SKM-1 (cell line): ENCODE measurements around the gene EXD3.
"Not testable (repeated sequence)": the region's sequence is repeated elsewhere in the genome, so short reads cannot be mapped to it uniquely, and the experiment has no call there.

Experiments used
- DNase-seq: peaks from one replicate; lab custom pipeline; 2025; ENCODE audit not compliant: unreplicated experiment; lab: John Stamatoyannopoulos, UW

The EXD3 gene

DNA sequence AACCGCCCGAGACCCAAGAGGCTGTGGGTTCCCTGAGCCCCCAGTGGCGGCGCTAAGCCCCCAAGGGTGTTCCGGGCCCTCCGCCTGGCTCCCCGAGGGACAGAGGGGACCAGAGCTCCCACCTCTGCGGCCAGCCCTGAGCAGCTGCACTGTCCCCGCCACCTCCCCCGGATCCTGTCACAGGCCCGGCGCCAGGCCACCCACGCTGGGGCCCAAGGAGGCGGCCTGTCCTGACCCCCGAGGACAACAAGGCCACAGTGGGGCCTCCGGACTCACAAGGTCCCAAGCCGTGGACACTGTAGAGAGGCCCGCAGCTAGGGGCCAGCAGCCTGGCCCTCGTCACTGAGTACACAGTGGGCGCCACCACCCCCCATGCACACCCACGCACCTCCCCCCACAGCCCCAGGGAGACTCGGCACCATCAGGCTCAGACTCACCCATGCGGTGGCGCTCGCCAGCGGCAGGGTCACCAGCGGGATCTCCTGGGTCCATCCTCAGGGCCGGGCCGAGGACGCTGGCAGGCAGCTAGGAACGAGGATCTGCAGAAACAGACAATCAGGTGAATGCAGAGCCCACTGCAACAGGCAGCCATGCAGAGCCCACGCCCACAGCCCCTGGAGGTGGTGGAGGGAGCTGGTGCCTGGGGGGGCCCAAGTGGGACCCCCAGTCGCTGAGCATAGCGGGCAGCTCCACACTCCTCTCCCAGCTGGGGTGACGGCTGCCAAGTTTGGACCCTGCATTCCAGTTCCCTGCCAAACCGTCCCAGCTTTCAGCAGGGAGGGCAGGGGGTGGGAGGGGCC lies 27.9 kb downstream of the EXD3 start:
- DNase-seq, result no peak

DNA sequence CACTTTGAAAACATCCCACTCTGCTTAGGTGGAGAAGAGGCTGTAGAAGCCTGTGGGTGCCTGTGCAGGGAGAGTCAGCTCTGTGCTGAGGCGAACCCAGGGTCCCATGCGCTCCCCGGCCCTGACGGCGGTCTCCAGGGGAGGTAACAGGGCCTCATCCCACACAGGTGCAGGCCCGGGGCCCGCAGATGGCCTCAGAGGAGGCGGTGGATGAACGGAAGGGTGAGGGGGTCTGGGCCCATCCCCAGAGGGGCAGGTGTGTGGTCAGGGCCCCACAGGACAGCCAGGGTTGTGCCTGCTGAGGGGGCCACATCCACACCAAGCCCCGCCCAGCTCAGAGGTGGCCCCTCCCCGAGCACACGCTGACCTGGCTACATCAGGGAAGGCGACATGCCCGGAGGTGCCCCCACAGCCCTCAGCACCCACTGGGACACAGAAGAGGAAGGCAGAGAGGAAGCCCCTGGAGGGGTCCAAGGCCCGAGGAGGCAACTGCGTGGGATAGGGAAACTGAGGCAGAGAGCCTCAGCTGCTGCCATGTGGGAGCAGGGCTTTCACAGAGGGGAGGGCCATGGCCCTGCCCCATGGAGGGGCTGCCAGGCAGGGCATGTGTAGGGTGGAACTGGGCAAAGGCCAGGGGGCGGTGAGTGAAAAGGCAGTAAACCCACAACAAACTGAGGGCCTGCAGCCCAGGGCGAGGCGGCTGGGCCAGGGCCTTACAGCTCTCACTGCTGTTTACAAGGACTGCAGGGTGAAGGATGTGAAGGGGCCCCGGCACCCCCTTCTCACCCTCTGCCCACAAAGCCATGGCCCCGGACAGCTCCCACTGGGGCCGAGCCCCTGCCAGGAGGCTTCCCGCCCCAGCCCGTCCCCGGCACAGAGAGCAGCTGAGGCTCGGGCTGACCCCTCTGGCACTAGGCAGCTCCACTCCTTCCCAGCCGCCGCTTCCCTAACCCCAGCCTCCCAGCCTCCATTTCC lies 29.5 kb downstream of the EXD3 start:
- DNase-seq, result no peak

DNA sequence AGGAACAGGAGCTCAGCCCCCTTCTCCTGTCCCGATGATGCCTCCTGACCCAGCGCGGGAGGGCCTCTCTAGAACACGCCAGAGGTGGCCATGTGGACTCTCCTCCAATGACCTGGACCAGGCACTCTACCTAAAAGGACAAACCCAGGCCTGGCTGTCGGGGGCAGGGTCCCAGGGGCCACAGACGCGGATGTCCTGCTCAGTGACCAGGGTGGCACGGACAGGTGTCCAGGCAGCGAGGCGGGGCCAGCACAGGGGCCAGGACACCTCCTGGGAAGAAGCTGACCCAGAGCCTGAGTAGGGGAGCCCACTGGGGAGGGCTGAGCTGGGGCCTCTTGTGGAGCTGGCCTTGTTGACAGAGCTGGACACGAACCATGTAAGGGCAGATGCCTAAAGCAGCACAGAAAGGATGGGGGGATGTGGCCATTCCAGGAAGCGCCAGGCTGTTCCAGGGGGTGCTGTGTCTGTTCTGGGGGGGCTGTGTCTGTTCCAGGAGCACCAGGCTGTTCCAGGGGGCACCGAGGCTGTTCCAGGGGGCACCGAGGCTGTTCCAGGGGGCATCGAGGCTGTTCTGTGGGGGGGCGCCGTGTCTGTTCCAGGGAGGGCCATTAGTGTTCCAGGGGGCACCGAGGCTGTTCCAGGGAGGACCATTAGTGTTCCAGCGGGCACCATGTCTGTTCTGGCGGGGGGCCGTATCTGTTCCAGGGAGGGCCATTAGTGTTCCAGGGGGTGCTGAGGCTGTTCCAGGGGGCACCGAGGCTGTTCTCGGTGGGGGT lies 30.5 kb downstream of the EXD3 start:
- DNase-seq, result no peak

DNA sequence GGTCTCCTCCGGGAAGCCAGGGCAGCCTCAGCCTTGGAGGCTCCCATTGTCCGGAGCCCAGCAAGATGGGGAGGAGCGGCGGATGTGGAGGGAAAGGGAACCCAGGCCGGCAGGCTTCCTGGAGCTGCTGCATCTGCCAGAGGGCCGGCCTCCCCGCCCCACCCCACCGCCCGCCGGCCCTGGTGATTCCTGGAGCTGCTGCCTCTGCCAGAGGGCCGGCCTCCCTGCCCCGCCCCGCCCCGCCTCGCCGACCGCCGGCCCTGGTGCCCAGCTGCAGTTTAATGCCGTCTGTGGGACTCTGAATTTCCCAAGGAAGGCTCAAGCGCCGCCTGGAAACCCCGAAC lies 31.6 kb downstream of the EXD3 start:
- no peak for DNase-seq

DNA sequence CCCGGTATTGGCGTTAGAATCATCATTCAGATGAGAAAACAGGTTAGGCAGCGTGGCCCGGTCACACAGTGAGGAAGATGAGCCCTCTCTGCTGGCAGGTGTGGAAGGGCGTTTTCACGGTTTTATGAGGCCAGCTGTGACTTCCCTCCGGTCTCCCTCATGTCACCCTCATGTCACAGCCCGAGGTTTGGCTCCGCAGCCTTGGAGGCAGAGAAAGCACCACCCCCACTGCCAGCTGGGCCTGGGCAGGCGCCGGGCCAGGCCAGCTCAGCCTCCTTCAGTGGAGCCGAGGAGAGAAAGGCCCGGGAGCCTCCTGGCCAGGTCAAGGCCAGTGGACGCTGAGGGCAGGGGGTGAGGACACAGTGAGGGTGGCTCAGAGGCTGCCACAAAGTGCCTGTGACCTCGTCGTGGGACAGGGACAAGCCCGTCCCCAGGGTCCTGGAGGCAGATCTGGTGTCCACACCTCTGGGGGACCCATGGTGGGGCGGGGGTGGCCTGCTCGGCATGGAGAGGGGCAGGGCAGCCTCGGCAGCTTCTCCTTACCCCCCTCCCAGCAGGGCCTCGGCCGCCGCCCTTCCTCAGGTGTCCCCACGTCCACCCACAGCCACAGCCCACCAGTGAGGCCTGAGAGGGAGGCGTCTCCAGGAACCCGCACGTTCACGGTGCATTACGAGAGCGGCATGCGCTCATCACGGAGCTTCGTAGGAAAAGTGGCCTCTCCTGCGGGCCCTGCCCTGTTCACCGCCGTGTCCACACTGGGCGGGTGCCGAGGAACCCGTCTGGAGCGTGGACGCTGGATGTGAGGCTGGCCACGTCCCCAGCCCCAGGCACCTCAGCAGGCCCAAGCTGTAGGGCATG lies 32.2 kb downstream of the EXD3 start:
- DNase-seq, result no peak

DNA sequence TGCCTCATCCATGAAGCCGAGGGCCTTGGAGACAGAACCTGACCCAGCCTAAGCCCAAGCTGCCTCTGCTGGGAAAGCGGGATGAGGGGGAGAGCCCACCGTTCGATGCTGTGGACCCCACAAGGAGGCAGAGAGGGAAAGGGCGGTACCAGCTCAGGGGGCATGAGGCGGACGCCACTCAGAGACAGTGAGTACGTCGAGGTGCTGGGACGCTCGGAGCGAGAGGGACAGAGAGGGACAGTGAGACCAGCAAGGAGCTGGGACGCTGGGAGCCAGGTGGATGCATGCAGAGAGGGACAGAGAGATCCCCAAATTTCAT lies 33.6 kb downstream of the EXD3 start:
- no peak for DNase-seq

DNA sequence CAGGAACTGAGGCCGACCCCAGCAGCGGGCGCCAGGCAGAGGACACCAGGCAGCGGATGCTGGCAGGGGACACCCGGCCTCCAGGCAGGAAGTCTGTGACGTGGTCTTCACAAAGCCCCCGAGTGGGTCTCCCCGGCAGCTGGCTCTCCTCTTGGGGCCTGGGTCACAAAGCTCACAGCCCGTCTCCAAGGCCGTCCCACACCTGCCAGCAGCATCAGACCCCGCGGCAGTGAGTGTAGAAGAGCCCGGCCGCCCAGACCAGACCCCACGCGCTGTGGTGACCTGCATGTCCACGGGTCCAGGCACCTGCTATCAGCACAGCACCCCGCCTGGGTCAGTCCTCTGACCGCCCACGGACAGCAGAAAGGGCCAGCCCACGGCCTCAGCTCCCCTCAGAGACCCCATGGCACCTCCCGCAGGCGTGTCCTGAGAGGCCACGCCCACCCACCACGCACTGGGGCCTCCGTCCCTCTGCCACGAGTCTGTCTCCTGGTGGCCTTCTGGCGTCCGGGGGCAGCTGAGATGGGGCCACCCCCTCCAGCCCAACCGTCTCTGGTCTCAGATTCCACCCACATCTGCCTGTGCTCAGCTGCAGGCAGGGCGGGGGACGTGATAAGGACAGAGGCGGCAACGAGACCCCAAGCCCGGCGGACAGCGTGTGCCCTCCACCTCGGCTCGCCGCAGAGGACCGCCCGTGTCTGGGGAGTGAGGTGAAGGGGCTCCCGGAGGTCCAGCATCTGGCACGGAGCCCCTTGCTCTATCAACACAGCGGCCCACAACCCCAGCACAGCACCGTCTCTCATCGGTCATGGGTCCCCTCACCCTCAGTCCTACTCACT lies 34.2 kb downstream of the EXD3 start:
- DNase-seq, result no peak

DNA sequence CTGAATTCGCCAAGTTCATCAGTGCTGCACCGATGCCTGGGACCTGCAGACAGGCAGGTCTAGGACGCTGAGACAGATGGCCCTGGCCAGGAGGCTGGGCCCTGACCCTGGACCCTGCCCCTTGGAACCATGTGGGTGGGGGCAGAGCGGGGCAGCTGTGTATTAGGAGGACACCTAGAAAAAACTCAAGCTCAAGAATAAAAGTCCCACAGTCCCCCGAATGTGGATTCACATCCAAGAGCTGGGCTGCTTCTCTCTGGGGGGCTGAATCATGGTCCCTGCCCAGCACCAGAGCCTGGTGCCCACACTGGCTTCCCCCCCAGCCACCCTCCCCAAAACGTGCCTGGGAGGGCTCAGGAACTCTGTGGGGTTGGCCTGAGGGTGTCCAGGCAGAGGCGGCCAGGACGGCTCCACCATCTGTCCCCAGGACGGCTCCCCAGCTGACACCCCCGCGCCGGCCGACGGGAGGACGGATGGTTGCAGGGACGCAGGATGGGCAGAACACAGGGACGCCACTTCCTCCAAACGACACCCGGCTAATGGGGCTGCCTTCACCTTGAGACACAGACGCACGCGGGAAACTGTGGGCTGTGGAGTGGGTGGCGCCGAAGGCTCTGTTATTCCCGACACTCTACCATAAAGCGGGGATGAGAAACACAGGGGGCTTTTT lies 34.9 kb downstream of the EXD3 start:
- DNase-seq, result no peak

DNA sequence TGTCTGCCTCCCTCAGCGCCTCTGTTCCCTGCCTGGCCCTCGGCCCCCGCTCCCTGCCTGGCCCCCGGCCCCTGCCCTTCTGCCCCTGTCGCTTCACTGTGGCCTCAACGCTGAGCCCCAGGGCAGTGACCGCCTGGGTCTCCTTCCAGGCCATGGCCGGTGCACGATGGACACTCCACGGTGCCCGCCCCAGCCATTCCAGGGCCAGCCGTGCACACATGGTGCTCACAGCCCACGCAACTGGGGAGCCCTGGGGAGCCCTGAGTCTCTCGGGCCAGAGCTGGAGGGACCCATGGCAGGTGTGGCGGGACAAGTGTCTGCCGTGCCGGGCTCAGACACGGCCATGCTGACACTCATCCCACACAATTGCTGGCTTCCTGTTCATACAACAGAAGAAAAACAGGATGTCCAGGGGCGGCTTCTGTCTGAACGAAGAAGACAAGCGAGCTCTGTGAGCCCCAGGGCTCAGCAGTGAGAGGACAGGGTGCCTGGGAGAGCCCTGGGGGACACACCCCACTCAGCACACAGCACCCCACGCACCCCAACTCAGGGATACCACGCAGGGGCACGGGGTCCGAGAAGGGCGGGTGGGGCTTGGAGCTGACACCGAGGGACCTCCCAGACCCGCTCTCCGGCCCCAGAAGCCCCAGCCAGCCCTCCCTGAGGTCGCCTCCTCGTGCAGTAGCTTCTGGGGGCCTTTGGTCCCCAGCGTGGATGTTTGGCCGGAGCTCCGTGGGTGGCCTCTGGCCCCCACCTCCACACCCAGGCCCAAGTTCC lies 35.7 kb downstream of the EXD3 start:
- DNase-seq, result no peak

DNA sequence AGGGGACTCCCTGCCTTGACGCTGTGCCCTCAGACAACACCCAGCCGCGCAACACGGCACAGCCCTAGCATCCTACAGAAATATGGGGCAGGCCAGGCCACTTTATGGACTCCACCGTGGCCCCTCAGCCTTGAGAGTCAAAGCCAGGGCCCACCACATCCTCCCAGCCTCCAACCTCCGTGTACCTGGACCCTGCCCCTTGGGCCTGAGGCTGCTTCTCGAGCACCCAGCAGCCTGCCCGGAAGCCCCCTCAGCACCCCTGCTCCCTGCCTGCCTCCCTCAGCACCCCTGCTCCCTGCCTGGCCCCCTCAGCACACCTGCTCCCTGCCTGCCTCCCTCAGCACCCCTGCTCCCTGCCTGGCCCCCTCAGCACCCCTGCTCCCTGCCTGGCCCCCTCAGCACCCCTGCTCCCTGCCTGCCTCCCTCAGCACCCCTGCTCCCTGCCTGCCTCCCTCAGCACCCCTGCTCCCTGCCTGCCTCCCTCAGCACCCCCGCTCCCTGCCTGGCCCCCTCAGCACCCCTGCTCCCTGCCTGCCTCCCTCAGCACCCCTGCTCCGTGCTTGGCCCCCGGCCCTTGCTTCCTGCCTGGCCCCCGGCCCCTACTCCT lies 36.4 kb downstream of the EXD3 start:
- not testable (repeated sequence) for DNase-seq

DNA sequence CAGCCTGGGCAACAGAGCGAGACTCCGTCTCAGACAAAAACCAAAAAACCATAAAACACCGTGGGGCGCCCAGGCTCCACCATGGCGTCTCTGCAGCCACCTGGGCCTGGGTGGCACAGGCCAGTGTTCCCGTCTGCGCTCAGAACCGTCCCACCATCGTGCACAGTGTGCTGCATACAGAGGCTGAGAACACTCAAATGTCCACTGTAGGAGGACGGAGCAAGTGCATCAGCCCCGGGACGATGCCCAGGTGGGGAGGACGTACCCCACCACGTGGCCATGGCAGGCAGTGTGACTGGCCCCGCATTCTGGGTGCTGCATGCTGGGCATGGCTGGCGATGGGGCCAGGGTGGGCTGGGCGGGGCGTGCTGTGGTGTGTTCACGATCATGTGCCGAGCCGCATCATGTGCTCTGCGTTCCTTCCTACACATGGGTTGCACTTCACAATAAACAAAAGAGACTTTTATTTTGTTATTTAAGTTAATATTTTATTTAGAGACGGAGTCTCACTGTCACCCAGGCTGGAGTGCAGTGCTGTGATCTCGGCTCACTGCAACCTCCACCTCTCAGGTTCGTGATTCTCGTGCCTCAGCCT lies 37.8 kb downstream of the EXD3 start:
- no peak for DNase-seq

DNA sequence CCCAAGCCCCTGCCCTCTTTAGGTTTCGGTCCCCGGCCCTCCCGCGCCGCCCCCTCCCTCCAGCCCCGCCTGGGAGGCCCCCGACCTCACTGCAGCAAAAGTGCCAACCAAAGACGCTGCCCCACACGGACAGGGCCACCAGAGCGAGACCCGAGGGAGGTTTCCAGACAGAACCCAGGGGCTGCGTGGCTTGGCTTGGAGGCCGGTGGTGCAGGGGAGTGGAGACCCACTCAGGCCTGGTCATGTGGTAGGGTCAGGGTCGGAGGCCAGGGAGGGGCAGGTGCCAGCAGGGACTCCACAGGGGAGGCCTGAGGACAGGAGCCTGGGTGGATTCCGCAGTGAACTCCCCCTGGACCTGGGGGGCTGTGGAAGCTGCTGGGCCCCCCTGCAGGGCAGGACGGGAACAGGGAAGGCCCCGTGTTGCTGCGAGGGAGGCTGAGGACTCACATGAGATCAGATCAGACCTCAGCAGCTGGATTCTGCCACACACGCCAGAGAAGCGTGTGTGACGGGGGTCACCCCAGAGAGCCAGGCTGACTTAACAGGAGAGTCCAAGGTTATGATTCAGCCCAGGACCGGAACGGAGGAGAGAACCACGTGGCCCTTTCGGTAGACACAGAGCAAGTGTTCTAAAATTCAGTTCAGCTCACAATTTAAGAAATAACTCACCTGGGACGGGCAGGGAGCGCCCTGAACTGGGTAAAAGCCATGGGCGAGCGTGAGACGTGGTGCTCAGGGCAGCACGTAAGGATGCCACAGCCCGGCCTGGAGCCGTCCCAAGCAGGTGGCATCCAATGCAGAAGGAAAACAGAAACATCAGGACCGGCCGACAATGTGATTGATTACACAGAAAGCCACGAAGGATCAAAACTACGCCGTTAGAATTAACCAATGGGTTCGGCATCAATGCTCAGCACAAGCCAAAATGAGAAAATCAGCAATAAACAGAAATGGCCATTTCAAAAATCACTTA lies 38.9 kb downstream of the EXD3 start:
- DNase-seq, result no peak

DNA sequence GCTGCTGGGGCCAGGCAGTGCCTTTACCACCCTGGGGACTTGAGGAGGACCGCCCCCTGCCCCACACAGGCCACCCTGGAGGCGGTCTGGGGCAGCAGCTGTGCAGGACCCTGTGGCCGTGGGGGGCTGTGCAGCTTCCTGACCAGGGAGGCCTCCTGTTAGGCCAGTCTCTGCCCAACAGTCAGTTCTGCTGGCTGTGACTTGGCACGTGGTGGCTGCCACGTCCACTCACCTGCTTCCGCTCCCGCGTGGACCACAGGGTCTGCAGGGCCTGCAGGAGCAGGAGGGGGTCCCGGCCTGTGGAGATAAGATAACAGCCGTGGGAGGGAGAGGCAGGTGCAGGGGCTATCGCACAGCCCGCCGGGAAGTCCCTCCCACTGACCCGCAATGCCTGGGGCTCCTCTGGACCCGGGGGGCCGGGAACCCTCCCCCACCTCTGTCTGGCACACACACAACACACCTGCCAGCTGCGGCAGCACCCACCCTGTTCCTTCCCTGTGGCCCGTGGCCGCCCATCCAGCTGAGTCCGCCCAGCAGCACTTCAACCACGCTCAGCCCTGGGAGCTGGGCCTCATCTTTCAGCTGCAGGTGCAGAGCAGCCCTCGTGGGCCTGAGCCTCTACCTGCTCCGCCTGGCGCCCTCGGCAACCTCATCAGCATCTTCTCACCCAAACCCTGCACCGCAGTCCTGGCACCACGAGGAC lies 39.7 kb downstream of the EXD3 start:
- DNase-seq, result no peak

DNA sequence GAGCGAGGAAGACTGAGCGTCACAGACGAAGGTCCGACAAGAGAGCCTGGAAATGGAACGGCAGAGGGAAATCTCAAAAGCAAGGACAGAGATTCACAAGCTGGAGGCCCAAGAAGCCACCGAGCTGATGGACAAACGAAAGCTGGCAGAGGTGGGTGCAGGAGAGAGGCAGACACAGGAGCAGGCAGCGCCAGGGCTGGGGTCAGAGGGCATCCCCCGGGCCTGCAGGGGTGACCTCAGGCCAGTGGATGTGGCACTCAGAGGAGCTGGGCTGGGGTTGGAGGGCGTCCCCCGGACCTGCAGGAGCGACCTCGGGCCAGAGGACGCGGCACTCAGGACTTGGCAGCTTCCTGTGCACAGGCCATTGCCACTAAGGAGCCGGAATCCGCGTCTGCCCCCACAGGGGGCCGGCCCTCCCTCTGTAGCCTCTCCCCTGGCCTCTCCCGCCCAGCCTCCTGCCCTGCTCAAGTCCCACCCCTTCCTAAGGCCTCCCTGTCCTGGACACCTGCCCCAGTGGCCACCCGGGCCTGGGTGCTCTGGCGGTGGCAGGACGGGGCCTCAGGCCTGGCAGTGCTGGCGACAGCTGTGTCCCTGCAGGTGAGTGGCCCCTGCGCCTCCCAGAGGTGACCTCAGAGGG lies 40.4 kb downstream of the EXD3 start:
- DNase-seq, result no peak
